SH-SY5Y (cell line): ENCODE data around the gene VAV2.

ENCODE experiments used
- GATA2 ChIP-seq: IDR thresholded peaks from 2 replicates; pipeline ENCODE4 v1.6.1; 2011; ENCODE audit warnings: mild to moderate bottlenecking, low read depth, low read length
- GATA3 ChIP-seq: IDR thresholded peaks from 2 replicates; pipeline ENCODE4 v1.6.1; 2011; ENCODE audit warnings: low read depth, mild to moderate bottlenecking, low read length, moderate library complexity

DNA sequence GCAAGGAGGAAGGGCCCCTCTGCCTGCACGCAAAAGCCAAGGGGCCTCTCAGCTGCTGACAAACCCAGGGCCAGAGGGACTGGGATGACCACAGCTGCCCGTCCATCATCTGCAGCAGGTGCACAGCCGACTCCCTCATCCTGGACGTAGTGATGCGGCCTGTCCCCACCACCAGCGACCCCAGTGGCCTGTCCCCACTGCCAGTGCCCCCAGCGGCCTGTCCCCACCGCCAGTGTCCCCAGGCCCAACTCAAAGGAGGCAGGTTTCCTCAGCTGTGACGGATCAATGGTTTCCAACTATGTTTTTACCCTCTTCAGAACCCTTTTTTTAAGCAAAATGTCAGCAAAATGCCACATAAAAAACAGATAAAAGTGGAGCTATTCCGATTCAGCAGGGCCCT, 62.5 kb downstream of the VAV2 start:
- TF ChIP-seq GATA2 (no peak), GATA3 (no peak)
